ENCODE results near the gene NDUFAF8.

- TF ChIP-seq CTCF (IDR thresholded peaks at IDR 0.05; ENCODE audit: insufficient read depth, low read length, poor library complexity, severe bottlenecking) (no peak), EZH2phosphoT487 (conservative IDR thresholded peaks at IDR 0.05; ENCODE audit: low read length) (no peak)
Observed at GRCh38 chr17:81219476-81220180, 19.5 kb upstream of the NDUFAF8 start.
